Stimulated activated CD8-positive, alpha-beta memory T cell treated with anti-CD3 and anti-CD28 coated beads, Interleukin-15, amount 100 ng/mL, for 48 hours (primary cell): ENCODE results near the gene GAB2.
"Not testable (repeated sequence)": the region's sequence is repeated elsewhere in the genome, so short reads cannot be mapped to it uniquely, and the experiment has no call there.

Source experiments
- DNase-seq, 2 donors: peaks; one replicate each; pipeline ENCODE4 v3.0.0-alpha.2; 2020; ENCODE audit warnings: low read depth in 2 of 2

The GAB2 gene

DNA sequence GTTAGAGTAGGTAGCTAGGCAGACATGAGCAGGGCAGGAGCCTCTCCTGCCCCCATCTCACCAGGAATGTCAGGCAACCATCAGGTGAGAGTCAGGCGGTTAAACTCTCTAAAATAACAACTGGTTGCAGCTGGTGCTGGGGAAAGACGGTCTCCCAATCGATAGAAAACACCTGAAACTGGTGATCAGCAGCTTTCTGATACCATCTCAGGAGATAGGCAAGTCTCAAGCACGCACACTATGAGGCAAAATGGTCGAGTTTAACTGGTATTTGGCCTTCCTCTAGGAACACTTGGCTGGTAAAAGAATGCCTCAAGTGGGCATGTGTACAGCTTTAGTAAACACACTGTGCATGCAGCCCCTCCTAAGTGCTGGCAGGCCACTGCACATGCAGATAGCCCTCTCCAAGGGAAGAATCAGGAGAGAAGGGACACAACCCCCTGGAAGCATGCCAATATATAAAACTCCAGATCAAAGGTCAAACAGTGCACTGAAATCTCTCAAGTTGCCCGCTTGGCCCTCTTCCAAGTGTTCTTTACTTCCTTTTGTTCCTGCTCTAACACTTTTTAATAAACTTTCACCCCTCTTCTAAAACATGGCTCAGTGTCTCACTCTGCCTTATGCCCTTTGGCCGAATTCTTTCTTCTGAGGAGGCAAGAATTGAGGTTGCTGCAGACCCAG lies 140.2 kb downstream of the GAB2 start:
- DNase-seq = no peak

DNA sequence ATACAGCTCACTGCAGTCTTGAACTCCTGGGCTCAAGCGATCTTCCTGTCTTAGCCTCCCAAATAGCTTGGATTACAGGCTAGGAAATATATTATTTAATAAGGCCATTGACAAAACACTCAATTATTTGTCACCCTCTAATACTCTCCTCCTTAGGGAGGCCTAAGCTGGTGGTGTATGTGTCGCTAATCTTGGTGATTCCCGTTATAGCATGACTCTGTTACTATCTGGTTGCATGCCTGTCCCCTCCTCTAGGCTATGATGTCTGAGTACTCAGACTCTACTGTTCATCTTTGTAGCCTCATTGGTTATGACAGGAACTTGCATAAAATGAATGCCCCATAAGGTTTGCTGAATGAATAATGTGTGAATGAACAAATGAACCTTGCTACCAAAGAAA lies 141.3 kb downstream of the GAB2 start:
- no peak for DNase-seq

GRCh38 chr11:78274739-78275138 lies 142.9 kb downstream of the GAB2 start:
- no peak for DNase-seq

GRCh38 chr11:78272625-78273269 lies 144.9 kb downstream of the GAB2 start:
- DNase-seq = not testable (repeated sequence)

GRCh38 chr11:78271801-78272200 lies 145.8 kb downstream of the GAB2 start:
- DNase-seq = not testable (repeated sequence)

- DNase-seq = no peak
These were observed 146.6 kb downstream of the GAB2 start for GRCh38 chr11:78270971-78271370.

- DNase-seq = no peak
These were observed 147.8 kb downstream of the GAB2 start for GRCh38 chr11:78269806-78270205.

DNA sequence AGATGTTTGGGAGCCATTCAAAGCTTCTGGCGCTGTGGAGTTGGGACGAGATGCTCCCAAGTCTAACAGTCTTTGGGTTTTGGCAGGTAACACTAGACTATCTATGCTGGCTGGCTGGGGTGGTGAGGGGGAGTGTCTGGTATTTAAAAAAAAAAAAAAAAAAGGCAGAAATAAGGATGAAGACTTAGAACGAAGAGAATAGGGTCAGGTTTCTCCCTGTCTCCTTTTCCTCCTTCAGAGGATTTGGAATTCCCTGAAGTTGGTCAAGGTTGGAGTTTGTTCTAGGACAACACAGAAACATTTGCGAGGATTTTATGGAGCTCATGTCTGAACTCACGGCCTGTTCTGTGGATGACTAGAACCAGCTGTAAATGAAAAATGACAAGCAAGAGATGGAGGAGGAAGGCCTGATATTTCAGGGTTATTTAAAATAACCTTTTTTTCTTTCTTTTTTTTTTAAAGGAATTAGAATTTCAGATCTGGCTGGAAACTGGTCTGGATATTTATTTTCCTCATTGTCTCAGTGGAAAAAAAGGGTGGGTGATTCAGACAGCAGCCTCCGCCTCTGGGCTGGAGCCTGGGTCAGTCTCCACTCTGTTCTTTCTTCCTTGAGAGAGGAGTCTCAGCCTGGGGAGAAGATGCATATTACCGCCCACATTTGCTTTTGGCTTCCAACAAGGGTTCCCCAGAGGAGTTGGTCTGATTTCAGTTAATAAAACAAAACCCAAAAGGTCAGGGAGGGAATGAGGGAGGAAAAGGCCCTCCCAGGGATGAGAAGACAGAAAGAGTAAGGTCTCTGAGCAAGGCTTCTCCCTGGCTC lies 148.8 kb downstream of the GAB2 start:
- no peak for DNase-seq

- DNase-seq = no peak
These were observed 151.2 kb downstream of the GAB2 start for GRCh38 chr11:78266451-78266850.

- no peak for DNase-seq
These were observed 152.3 kb downstream of the GAB2 start for GRCh38 chr11:78265326-78265725.

DNA sequence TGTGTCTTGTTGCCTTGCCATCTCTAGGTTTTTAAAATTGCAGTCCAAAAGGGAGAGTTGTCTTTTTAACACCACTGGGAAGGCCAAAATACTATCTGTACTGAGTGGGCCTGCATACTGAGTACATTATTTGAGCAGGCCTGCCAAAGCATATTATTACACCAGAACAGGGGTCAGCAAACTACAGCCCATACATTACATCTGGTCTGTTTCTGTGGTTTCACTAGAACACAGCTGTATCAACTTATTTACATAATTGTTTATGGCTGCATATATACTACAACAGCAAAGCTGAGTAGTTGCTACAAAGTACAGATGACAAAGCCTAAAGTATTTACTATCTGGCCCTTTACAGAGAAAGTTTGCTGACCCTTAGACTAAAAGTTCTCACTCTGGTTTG lies 154.9 kb downstream of the GAB2 start:
- no peak for DNase-seq

DNA sequence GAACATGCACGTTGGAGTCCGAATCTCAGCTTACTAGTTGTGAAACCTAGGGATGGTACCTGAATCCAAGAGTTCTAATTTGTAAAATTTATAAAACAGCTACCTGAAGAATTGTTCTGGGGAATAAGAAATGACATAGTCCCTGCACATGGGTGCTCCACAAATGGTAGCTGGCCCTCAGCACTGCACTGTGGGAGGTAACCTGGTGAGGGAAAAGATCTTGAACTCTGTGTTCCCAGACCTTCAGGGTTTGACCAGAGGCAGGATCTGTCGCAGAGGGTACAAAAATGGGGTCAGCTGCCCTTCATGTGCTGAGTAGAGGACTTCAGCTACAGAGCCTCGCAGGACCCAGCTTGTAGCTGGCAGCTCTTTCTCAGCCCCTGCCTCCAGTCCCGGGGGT lies 155.4 kb downstream of the GAB2 start:
- no peak for DNase-seq

DNA sequence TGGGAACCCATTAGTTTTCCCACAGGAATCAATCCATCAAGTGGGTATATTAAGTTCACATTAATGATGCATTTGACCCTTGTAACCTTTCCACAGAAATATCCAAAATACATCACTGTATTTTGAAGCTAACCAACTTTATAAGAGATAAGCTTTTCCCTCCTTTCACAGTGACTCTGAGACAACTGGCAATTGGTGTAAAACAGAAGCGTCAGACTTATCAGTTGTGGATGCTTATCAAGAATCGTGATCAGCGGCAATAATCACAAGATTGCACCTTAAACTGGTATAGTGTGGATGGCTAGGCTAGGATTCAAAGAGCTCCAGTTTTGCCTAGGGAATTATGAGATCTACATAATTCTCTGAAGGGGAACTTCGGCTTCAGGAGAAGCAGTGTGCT lies 155.8 kb downstream of the GAB2 start:
- DNase-seq = no peak

DNA sequence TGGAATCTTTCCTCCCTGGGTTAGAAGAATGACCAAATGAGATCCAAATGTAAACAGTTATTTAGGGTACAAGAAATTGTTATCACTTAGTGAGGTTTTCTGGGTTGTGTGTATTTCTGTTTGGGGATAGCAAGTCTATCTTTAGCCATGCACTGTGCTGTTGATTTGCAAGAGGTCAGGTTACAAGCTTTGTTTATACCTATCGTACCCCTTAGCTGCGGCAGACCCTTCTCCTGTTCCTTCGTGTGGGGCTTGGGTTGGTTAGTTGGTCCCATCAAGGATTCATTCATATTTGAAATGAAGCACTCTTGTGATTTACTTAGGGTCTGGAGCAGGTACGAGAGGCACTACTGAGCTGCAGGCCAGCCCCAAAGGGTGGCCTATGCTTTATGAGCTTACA lies 156.3 kb downstream of the GAB2 start:
- DNase-seq = no peak

- no peak for DNase-seq
These were observed 157.7 kb downstream of the GAB2 start for GRCh38 chr11:78259777-78260487.

GRCh38 chr11:78257654-78258053 lies 160.0 kb downstream of the GAB2 start:
- DNase-seq = no peak

DNA sequence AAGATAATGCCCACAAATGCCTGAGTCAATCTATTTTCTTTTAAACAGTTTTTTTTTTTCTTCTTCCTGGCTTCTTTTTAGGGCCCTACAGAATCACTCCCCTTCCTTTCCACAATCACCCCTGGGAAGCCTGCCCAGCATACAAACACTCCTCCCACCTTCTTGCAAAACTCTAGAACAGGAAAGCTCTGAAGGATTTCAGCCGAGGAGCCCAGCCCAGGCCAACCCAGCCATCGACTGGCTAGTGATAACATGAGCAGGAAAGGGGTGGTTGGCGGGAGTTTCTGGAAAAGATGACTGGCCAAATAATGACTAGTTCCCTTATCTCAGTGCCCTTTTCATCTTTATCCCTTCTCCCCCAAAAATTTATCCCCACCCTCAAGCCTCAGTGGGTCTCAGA lies 160.7 kb downstream of the GAB2 start:
- DNase-seq = no peak

DNA sequence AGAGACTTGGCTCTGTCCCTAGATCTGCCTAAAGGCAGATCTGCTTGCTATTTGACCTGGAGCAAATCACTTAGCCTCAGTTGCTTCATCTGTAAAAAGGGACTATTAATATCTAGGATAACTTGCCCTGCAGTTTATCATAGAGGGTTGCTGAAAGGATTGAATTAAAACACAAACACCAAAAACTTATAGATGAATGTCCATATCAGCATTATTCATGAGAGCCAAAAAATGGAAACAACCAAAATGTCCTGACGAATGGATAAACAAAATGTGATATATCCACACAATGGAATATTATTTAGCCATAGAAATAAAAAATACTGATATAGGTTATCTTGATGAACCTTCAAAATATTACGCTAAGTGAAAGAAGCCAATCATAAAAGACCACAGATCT lies 161.7 kb downstream of the GAB2 start:
- DNase-seq = no peak

- no peak for DNase-seq
These were observed 163.4 kb downstream of the GAB2 start for GRCh38 chr11:78254268-78254667.

- DNase-seq = no peak
These were observed 163.8 kb downstream of the GAB2 start for GRCh38 chr11:78253797-78254196.

DNA sequence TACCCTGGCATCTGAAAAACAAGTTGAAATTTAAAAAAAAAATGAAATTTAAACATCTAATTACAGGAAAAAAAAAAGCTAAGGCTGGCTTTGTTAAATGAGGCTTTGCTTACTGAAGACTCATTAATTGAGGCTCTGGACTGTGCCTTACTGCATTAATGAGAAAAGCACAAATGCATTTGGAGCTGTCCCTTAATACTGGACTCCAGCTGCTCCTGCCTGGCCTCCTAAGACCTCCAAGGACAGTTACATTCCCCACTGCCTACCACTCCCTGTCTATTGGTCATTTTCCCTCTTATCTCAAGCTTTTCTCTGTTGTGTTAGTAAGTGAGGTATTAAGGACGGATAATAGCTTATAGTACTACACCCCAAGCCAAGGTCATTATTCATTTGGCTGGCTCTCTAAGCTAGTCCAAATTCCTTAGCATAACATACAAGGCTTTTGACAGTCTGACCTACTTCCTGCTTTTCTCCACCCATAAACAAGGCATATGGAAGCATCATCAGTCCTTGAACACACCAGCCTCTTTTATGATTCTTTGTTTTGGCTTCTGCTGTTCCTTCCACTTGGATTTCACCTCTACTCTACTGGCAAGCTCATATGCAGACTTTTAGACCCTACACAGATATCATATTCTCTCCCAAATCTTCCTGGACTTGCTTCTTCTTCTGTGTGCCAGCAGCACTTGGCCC lies 166.4 kb downstream of the GAB2 start:
- no peak for DNase-seq

GRCh38 chr11:78250099-78250498 lies 167.5 kb downstream of the GAB2 start:
- no peak for DNase-seq
